Smooth muscle cell (in vitro differentiated cells): ENCODE results near the gene CPED1. TPM values are rescaled to one million over a fixed set of nuclear protein-coding genes. Genes with fewer than 3 reads are reported as not detected.

ENCODE experiments used
- DNase-seq: peaks from one replicate; lab custom pipeline; 2025; ENCODE audit not compliant: unreplicated experiment; lab: John Stamatoyannopoulos, UW
- H2AFZ ChIP-seq: fragments of 200-600 bp; sonication (generic); 2 replicates; pipeline ENCODE4 v1.6.0; 2016; ENCODE audit warnings: antibody characterized with exemption, low read depth, mild to moderate bottlenecking
- H3F3A ChIP-seq: fragments of 200-600 bp; sonication (generic); 2 replicates; pipeline ENCODE4 v1.6.0; 2017; ENCODE audit warnings: antibody characterized with exemption, low read depth
- H3K27ac ChIP-seq: fragments of 200-600 bp; sonication (generic); 2 replicates; pipeline ENCODE4 v1.5.1; 2016; ENCODE audit warnings: low read depth, mild to moderate bottlenecking
- H3K27me3 ChIP-seq: fragments of 200-600 bp; sonication (generic); 2 replicates; pipeline ENCODE4 v1.6.1; 2016; ENCODE audit warnings: low read depth, mild to moderate bottlenecking
- H3K36me3 ChIP-seq: fragments of 200-600 bp; sonication (generic); 2 replicates; pipeline ENCODE4 v1.5.1; 2016; ENCODE audit warnings: low read depth
- H3K4me1 ChIP-seq: fragments of 200-600 bp; sonication (generic); 2 replicates; pipeline ENCODE4 v1.5.1; 2016; ENCODE audit warnings: low read depth
- H3K4me2 ChIP-seq: fragments of 200-600 bp; sonication (generic); 2 replicates; pipeline ENCODE4 v1.6.0; 2016; ENCODE audit warnings: mild to moderate bottlenecking
- H3K4me3 ChIP-seq: fragments of 200-600 bp; sonication (generic); 2 replicates; pipeline ENCODE4 v1.5.1; 2016; ENCODE audit warnings: mild to moderate bottlenecking
- H3K79me2 ChIP-seq: fragments of 200-600 bp; sonication (generic); 2 replicates; pipeline ENCODE4 v1.6.0; 2016; ENCODE audit warnings: low read depth, mild to moderate bottlenecking
- H3K9ac ChIP-seq: fragments of 200-600 bp; sonication (generic); 2 replicates; pipeline ENCODE4 v1.6.0; 2016; ENCODE audit warnings: low read depth
- H3K9me3 ChIP-seq: fragments of 200-600 bp; sonication (generic); replicated peaks from 2 replicates; pipeline ENCODE4 v1.5.1; 2016; ENCODE audit warnings: low read depth
- H4K20me1 ChIP-seq: fragments of 200-600 bp; sonication (generic); 2 replicates; pipeline ENCODE4 v1.6.0; 2016; ENCODE audit warnings: low read depth
- CTCF ChIP-seq: fragments of 200-600 bp; sonication (generic); IDR thresholded peaks from 2 replicates; pipeline ENCODE4 v1.5.1; 2017; ENCODE audit warnings: borderline replicate concordance, mild to moderate bottlenecking, antibody characterized with exemption; ENCODE audit not compliant: insufficient read depth, poor library complexity, severe bottlenecking
- WGBS: methylation state at CpG from one replicate; pipeline ENCODE4 v1.1.7; 2016; ENCODE audit warnings: low lambda C conversion rate; 5-methylcytosine and 5-hydroxymethylcytosine counted together
- polyA plus RNA-seq: library from polyadenylated mRNA; unstranded; fragments of >200 nt; fragmentation: Nextera tagmentation; extraction: Ambion mirVana; gene quantifications from 2 replicates; pipeline ENCODE4 v1.2.1, GENCODE V29; 2016
- total RNA-seq: library from RNA; depleted of rRNA; stranded (reverse); fragments of >200 nt; gene quantifications from 2 replicates; pipeline ENCODE4 v1.2.3, GENCODE V29; 2014

CPED1 gene
- total and polyA plus RNA-seq, 2 experiments from 2014 or later, result 9.5 to 12.9 TPM

- no peak for TF ChIP-seq CTCF
- H3K36me3 ChIP-seq, result no peaks in the 10 kb centered on the region
Observed at GRCh38 chr7:121297843-121298242, 309.3 kb downstream of the CPED1 start.

GRCh38 chr7:121298831-121299239 is 310.3 kb downstream of the CPED1 start:
- no peak for DNase-seq
- H3K9me3 ChIP-seq, result no peaks in the 10 kb centered on the region
- no peaks in the 10 kb centered on the region for H4K20me1 ChIP-seq
- H3K4me1 ChIP-seq, result no peaks in the 10 kb centered on the region
- no peak overlapping the region for H2AFZ ChIP-seq
- no peak overlapping the region for H3K27ac ChIP-seq
- no peak overlapping the region for H3K4me3 ChIP-seq
- no peaks in the 10 kb centered on the region for H3K27me3 ChIP-seq
- no peaks in the 10 kb centered on the region for H3K79me2 ChIP-seq
- TF ChIP-seq CTCF, result no peak
- H3F3A ChIP-seq, result no peaks in the 10 kb centered on the region
- 66% methylated on average over 2 of the region's 2 CpGs for WGBS
- no peak overlapping the region for H3K4me2 ChIP-seq
- H3K36me3 ChIP-seq, result no peaks in the 10 kb centered on the region
- H3K9ac ChIP-seq, result no peak overlapping the region

More at GRCh38 chr7:121297843-121298242, 309.3 kb downstream of the CPED1 start:
- no peak overlapping the region for H3K27ac ChIP-seq
- H3K4me1 ChIP-seq, result no peaks in the 10 kb centered on the region
- no peaks in the 10 kb centered on the region for H3K79me2 ChIP-seq
- H2AFZ ChIP-seq, result no peak overlapping the region
- H3K4me2 ChIP-seq, result no peak overlapping the region
- no peak for DNase-seq
- H3K27me3 ChIP-seq, result no peaks in the 10 kb centered on the region
- no peak overlapping the region for H3K4me3 ChIP-seq
- 58% methylated on average over 2 of the region's 2 CpGs for WGBS
- no peaks in the 10 kb centered on the region for H3F3A ChIP-seq
- no peaks in the 10 kb centered on the region for H3K9me3 ChIP-seq
- H4K20me1 ChIP-seq, result no peaks in the 10 kb centered on the region
- H3K9ac ChIP-seq, result no peak overlapping the region

GRCh38 chr7:121300685-121301420 is 312.3 kb downstream of the CPED1 start:
- Histone ChIP-seq H3K79me2 (no peaks in the 10 kb centered on the region), H3K27me3 (no peaks in the 10 kb centered on the region), H3F3A (no peaks in the 10 kb centered on the region), H4K20me1 (no peaks in the 10 kb centered on the region), H3K36me3 (no peaks in the 10 kb centered on the region), H3K27ac (no peak overlapping the region), H3K4me3 (no peak overlapping the region), H2AFZ (no peak overlapping the region), H3K4me2 (no peak overlapping the region), H3K9me3 (no peaks in the 10 kb centered on the region), H3K9ac (no peak overlapping the region), H3K4me1 (no peaks in the 10 kb centered on the region)
- no peak for TF ChIP-seq CTCF
- DNase-seq, result no peak
- WGBS, result 94% methylated on average over 2 of the region's 2 CpGs
